Adrenal gland (tissue), 12 donors: Measurements from ENCODE around the gene TSKU. TPM values are rescaled to one million over a fixed set of nuclear protein-coding genes. Genes with fewer than 3 reads are reported as not detected.
"Not testable (repeated sequence)": the region's sequence is repeated elsewhere in the genome, so short reads cannot be mapped to it uniquely, and the experiment has no call there.

Source experiments
- DNase-seq, 7 donors: peaks; one replicate each; pipeline ENCODE4 v3.0.0-alpha.2; 2019 to 2020
- H3K27ac ChIP-seq, 5 donors: fragments of 200-600 bp; sonication (generic) in 4 of 5; 1 replicate in 3 of 5; 2 replicates in 2 of 5; pipeline versions ENCODE4 v1.5.1 to v1.8.0; 2016 to 2020; ENCODE audit warnings: mild to moderate bottlenecking in 1 of 5
- H3K27me3 ChIP-seq: fragments of 200-600 bp; 2 replicates; pipeline ENCODE4 v1.8.0; 2021
- H3K36me3 ChIP-seq, 2 donors: fragments of 200-600 bp; replicated peaks in 1 of 2; 1 replicate in 1 of 2; 2 replicates in 1 of 2; pipeline versions ENCODE4 v1.5.1 to v1.8.0; 2018 to 2022
- H3K4me1 ChIP-seq, 2 donors: fragments of 200-600 bp; replicated peaks in 1 of 2; 1 replicate in 1 of 2; 2 replicates in 1 of 2; pipeline versions ENCODE4 v1.5.1 to v1.8.0; 2018 to 2021
- H3K4me3 ChIP-seq, 4 donors: fragments of 200-600 bp; sonication (generic) in 3 of 4; one replicate each; pipeline ENCODE4 v1.5.1; 2016 to 2018
- H3K9me3 ChIP-seq, 3 donors: fragments of 200-600 bp; sonication (generic) in 1 of 3; replicated peaks in 1 of 3; 1 replicate in 2 of 3; 2 replicates in 1 of 3; pipeline versions ENCODE4 v1.5.1 to v1.8.0; 2016 to 2021
- POLR2A ChIP-seq, 2 donors: fragments of 450-650 bp; IDR thresholded peaks; one replicate each; pipeline ENCODE4 v1.6.1; 2017; ENCODE audit warnings: antibody characterized with exemption in 2 of 2, mild to moderate bottlenecking in 2 of 2, moderate library complexity in 1 of 2
- WGBS, 4 donors: extraction: QIAGEN DNeasy Blood & Tissue Kit in 2 of 4; methylation state at CpG; one replicate each; pipeline versions ENCODE4 v1.1.5 to v1.1.7; 2013 to 2017; 5-methylcytosine and 5-hydroxymethylcytosine counted together
- intact Hi-C, 2 donors: fragments of 100-400 bp; cut with DNase I; formaldehyde crosslinking; loops; one replicate each; pipeline versions ENCODE4 v1.14.1 to v1.15.0; 2022 to 2023
- polyA plus RNA-seq, 3 donors: library from polyadenylated mRNA; stranded (reverse); fragments of 200-250 nt in 2 of 3; fragments of 350-450 nt in 1 of 3; fragmentation: Illumina TruSeq in 1 of 3; extraction: RNeasy Lipid Tissue Mini Kit (QIAGEN cat#74804) in 1 of 3; gene quantifications; one replicate each; pipeline ENCODE4 v1.2.3, GENCODE V29; 2013 to 2014
- total RNA-seq, 9 donors: library from RNA; depleted of rRNA in 4 of 9; stranded (reverse); fragments of >200 nt in 4 of 9; fragments of 120-200 nt in 1 of 9; fragmentation: NEBNext Ultra II Directional in 1 of 9; extraction: Animal tissue kit (Norgen Biotek cat#: 25700) in 1 of 9; gene quantifications; one replicate each; pipeline versions ENCODE4 v1.1.0 to v1.2.4, GENCODE V29; 2013 to 2023
- TF ChIP-seq, protein P1 (sequence below), 6 experiments: fragments of 450-650 bp in 4 of 6; fragments of 200-600 bp in 2 of 6; sonication (generic) in 1 of 6; IDR thresholded peaks; 1 replicate in 5 of 6; 2 replicates in 1 of 6; pipeline versions ENCODE4 v1.5.1 to v1.8.0; 2016 to 2021; ENCODE audit warnings: antibody characterized with exemption in 6 of 6, mild to moderate bottlenecking in 2 of 6, moderate library complexity in 1 of 6
- donor health status: healthy with polysubstance abuse.
- donor health status: Bipolar disorder and iron deficiency.
- donor health status: DM: yes; HTN: yes; CAD: no.
- donor health status: DM: no; HTN: no; CAD: no.
- donor health status: DM: no; HTN: no; CAD: no.
- donor health status: DM: yes; HTN: yes; CAD: no.

Gene TSKU
- total and polyA plus RNA-seq, 12 donors: 6.7 to 129 (median 12.7) TPM

DNA sequence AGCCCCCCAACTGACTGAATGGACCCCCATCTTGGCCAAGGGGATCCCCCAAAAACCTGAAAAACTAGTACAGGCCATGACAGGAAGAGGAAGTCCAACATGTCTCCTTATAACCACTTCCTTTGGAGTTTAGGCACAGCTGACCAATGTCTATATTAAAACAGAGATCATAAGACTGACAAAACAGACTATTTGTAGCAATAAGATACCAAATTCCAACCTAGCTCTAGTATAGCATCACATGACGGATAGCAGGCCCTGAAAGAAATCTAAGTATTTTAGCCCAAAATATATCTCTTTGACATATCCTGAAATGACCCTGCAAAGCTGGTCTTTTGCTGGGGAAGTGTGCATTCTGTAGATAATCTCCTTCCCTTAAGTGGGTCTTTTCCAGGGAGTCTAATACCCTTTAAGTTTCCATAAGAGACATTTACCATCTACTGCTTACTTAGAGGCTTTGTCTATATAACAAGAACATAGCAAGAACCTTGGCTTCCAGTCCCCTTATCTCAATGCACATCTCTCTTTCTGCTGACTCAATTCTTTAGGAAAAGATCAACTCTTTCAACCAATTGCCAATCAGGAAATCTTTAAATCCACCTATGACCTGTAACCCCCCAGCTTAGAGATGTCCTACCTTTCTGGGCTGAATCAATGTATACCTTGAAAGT, 42.7 kb downstream of the TSKU start:
- no peak for DNase-seq
- Histone ChIP-seq H3K27me3 (no peaks in the 10 kb centered on the region), H3K27ac (peak overlapping the region in 3 of 5 donors; percentile 13 to 38 (median 34)), H3K4me3 (no peak overlapping the region), H3K9me3 (no peaks in the 10 kb centered on the region), H3K4me1 (peaks cover 0 to 19% of the 10 kb centered on the region in 2 donors), H3K36me3 (no peaks in the 10 kb centered on the region)
- 78 to 87% (median 80%) methylated on average over 1 of the region's 1 CpG for WGBS, 4 donors
- intact Hi-C loops: no loop called here
- no peak for TF ChIP-seq POLR2A (IDR thresholded peaks at IDR 0.05)
- TF ChIP-seq, protein P1, sequence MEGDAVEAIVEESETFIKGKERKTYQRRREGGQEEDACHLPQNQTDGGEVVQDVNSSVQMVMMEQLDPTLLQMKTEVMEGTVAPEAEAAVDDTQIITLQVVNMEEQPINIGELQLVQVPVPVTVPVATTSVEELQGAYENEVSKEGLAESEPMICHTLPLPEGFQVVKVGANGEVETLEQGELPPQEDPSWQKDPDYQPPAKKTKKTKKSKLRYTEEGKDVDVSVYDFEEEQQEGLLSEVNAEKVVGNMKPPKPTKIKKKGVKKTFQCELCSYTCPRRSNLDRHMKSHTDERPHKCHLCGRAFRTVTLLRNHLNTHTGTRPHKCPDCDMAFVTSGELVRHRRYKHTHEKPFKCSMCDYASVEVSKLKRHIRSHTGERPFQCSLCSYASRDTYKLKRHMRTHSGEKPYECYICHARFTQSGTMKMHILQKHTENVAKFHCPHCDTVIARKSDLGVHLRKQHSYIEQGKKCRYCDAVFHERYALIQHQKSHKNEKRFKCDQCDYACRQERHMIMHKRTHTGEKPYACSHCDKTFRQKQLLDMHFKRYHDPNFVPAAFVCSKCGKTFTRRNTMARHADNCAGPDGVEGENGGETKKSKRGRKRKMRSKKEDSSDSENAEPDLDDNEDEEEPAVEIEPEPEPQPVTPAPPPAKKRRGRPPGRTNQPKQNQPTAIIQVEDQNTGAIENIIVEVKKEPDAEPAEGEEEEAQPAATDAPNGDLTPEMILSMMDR (IDR thresholded peaks at IDR 0.05): no peak

DNA sequence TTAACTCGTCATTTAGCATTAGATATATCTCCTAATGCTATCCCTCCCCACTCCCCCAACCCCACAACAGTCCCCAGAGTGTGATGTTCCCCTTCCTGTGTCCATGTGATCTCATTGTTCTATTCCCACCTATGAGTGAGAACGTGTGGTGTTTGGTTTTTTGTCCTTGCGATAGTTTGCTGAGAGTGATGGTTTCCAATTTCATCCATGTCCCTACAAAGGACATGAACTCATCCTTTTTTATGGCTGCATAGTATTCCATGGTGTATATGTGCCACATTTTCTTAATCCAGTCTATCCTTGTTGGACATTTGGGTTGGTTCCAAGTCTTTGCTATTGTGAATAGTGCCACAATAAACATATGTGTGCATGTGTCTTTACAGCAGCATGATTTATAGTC, 43.4 kb downstream of the TSKU start:
- WGBS, 4 donors: 66 to 89% (median 82%) methylated on average over 3 of the region's 3 CpGs
- H3K27ac ChIP-seq, DNase-seq, intact Hi-C loops, H3K36me3 ChIP-seq, H3K27me3 ChIP-seq, H3K4me3 ChIP-seq, H3K9me3 ChIP-seq: not testable (repeated sequence)
- H3K4me1 ChIP-seq: peaks cover 0 to 23% of the 10 kb centered on the region in 2 donors

DNA sequence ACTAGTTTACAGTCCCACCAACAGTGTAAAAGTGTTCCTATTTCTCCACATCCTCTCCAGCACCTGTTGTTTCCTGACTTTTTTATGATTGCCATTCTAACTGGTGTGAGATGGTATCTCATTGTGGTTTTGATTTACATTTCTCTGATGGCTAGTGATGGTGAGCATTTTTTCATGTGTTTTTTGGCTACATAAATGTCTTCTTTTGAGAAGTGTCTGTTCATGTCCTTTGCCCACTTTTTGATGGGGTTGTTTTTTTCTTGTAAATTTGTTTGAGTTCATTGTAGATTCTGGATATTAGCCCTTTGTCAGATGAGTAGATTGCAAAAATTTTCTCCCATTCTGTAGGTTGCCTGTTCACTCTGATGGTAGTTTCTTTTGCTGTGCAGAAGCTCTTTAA, 43.8 kb downstream of the TSKU start:
- H3K27me3 ChIP-seq, H3K9me3 ChIP-seq, DNase-seq, H3K4me3 ChIP-seq, H3K36me3 ChIP-seq, H3K27ac ChIP-seq, intact Hi-C loops: not testable (repeated sequence)
- peaks cover 0 to 23% of the 10 kb centered on the region in 2 donors for H3K4me1 ChIP-seq

DNA sequence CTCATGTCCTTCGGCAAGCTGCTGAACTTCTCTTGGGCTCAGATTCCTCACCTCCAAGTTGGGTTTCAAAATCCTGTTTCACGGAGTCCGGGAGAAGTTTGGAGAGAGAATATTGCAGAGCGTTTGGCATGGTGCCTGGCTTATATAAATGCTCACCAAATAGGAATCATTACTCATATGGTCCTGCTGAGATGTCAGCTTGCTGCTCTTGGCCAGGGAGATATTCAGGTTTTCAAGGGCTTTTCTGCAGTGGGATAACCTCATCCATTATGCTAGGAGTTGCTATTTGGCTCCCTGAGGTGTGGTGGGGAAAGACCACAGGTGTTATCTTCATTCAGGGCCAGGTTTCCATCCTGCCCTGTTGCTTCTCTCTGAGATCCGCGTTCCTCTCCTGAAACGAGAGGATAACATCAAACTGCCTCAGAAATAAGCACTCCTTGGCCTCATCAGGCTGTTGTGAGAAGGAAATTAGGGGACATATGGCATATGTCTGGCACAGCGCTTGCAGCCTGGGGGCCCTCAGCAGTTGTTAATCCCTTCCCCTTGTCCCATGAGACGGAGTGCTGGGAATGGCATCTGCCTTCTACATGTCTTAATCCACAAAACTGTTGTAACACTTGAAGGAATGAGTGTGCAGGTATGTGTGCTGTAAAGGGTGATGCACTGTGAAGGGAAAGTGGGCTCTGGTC, 47.6 kb downstream of the TSKU start:
- TF ChIP-seq, protein P1 (IDR thresholded peaks at IDR 0.05): no peak
- no peak for TF ChIP-seq POLR2A (IDR thresholded peaks at IDR 0.05)
- WGBS, 4 donors: 66 to 75% (median 73%) methylated on average over 9 of the region's 9 CpGs
- peak in 3 of 7 donors; percentile 33 to 78 (median 38) for DNase-seq
- Histone ChIP-seq H3K36me3 (no peaks in the 10 kb centered on the region), H3K9me3 (no peaks in the 10 kb centered on the region), H3K27me3 (no peaks in the 10 kb centered on the region), H3K4me3 (no peak overlapping the region), H3K27ac (no peak overlapping the region), H3K4me1 (peaks cover 0 to 11% of the 10 kb centered on the region in 2 donors)
- intact Hi-C loops: no loop called here

DNA sequence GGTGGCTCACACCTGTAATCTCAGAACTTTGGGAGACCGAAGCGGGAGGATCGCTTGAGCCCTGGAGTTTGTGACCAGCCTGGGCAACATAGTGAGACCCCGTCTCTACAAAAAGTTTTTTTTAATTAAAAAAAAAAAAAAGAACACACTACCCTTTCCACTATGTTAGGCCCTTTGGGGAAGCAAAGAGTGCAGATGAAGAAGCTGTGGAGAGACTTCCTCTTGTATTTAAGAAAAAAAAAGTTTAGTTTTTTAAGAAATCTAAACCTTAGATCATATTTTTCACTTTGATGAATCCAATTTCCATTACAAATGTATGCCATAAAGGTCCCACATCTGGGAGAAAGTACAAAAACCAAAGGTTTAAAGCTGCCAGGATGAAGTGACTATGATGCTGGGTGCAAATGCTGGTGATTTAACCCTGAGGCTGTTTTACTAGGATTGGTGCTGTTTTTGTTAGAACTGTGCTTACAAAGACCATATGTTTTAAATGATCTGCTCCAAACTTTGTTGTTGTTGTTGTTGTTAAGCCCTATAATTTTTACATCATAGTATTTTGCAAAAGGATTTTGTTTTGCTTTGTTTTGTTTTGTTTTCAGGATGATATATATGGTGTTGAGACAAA, 48.6 kb downstream of the TSKU start:
- intact Hi-C loops: no loop called here

More for the DNA sequence above, 48.6 kb downstream of the TSKU start:
- H3K27me3 ChIP-seq: no peaks in the 10 kb centered on the region
- H3K4me1 ChIP-seq: peaks cover 0 to 11% of the 10 kb centered on the region in 2 donors
- DNase-seq: no peak
- no peak overlapping the region for H3K27ac ChIP-seq
- no peaks in the 10 kb centered on the region for H3K9me3 ChIP-seq
- no peaks in the 10 kb centered on the region for H3K36me3 ChIP-seq
- 93 to 97% (median 94%) methylated on average over 4 of the region's 4 CpGs for WGBS, 4 donors
- TF ChIP-seq, protein P1 (IDR thresholded peaks at IDR 0.05): no peak
- TF ChIP-seq POLR2A (IDR thresholded peaks at IDR 0.05): no peak
- no peak overlapping the region for H3K4me3 ChIP-seq
